Peyer's patch (tissue), 4 donors: ENCODE data around the gene SPARCL1.

Experiments used
- CTCF ChIP-seq, 6 experiments: fragments of 450-650 bp in 4 of 6; fragments of 200-600 bp in 2 of 6; sonication (generic) in 1 of 6; IDR thresholded peaks; one replicate each; pipeline ENCODE4 v1.5.1; 2017 to 2019; ENCODE audit warnings: antibody characterized with exemption in 6 of 6, mild to moderate bottlenecking in 3 of 6, moderate library complexity in 1 of 6
- POLR2A ChIP-seq, 2 donors: fragments of 450-650 bp; IDR thresholded peaks; one replicate each; pipeline ENCODE4 v1.5.1; 2017; ENCODE audit warnings: antibody characterized with exemption in 2 of 2, mild to moderate bottlenecking in 2 of 2, moderate library complexity in 2 of 2

- no peak for TF ChIP-seq CTCF (IDR thresholded peaks at IDR 0.05)
- no peak for TF ChIP-seq POLR2A (IDR thresholded peaks at IDR 0.05)
Measured at GRCh38 chr4:87502580-87503238, 26.5 kb downstream of the SPARCL1 start.
